ENCODE data around the gene RIMBP2.

DNA sequence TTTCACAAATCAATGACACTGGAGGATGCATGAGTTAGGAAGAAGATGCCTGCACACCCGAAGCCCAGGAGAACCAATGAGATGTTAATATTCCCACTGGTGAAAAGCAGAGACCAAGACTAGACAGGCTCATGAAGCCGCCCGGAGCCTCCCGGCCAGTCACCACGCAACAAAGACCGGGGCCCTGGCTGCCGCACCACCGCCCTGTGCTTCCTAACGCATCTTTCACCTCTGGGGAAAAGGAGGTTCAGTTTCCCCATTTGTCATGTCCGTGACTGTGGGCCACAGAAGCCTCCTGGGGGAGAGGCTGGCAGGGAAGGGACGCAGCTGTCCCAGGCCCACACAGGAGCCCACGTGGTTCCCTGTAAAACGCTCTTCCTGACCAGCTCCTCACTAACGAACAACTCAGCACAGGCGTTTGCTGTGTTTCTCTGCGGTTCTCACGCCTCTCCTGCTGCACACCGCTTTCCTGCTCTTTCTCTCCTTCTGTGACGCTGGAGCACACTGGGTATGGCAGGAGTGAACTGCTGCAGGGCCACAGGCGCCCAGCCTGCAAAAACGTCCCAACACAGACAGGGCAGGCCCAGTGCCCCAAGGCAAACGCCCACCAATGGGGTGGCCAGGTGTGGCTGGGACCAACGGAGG, 10.8 kb downstream of the RIMBP2 start:
- TF ChIP-seq, protein P1, sequence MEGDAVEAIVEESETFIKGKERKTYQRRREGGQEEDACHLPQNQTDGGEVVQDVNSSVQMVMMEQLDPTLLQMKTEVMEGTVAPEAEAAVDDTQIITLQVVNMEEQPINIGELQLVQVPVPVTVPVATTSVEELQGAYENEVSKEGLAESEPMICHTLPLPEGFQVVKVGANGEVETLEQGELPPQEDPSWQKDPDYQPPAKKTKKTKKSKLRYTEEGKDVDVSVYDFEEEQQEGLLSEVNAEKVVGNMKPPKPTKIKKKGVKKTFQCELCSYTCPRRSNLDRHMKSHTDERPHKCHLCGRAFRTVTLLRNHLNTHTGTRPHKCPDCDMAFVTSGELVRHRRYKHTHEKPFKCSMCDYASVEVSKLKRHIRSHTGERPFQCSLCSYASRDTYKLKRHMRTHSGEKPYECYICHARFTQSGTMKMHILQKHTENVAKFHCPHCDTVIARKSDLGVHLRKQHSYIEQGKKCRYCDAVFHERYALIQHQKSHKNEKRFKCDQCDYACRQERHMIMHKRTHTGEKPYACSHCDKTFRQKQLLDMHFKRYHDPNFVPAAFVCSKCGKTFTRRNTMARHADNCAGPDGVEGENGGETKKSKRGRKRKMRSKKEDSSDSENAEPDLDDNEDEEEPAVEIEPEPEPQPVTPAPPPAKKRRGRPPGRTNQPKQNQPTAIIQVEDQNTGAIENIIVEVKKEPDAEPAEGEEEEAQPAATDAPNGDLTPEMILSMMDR (IDR thresholded peaks at IDR 0.05; ENCODE audit: low read length): no peak
- no peak for TF ChIP-seq EZH2 (IDR thresholded peaks at IDR 0.05; ENCODE audit: borderline replicate concordance, low read length)
